GM19351 (cell line): Measurements from ENCODE around the gene MCC.

Experiments
- ATAC-seq: cut with Tn5 transposase; IDR thresholded peaks from one replicate; pipeline ENCODE4 v1.9.1; 2021; ENCODE audit warnings: mild to moderate bottlenecking, moderate library complexity; ENCODE audit not compliant: unreplicated experiment

The MCC gene

GRCh38 chr5:113161806-113162205 lies 326.4 kb downstream of the MCC start:
- no peak for ATAC-seq

DNA sequence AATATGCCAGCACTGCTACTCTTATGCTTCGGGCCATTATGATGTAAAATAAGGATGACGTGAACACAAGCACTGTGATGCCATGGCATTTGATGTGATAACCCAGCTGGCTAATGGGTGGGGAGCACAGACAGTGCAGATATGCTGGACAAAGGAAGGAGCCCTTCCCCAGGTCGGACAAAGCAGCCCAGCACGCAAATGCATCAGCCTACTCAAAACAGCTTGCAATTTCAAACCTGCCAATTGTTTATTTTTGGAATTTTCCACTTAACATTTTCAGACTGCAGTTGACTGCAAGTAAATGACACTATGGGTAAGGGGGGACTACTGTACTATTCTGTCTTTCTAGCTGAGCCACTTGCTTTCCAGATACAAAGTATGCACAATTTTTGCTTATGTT lies 330.4 kb downstream of the MCC start:
- ATAC-seq, result no peak

- no peak for ATAC-seq
These were observed 331.9 kb downstream of the MCC start for GRCh38 chr5:113156271-113156877.

- ATAC-seq, result no peak
These were observed 334.6 kb downstream of the MCC start for GRCh38 chr5:113153512-113154097.

GRCh38 chr5:113152380-113152740 lies 335.9 kb downstream of the MCC start:
- ATAC-seq, result no peak

GRCh38 chr5:113151641-113152379 lies 336.4 kb downstream of the MCC start:
- ATAC-seq, result no peak

- no peak for ATAC-seq
These were observed 337.4 kb downstream of the MCC start for GRCh38 chr5:113150821-113151220.

DNA sequence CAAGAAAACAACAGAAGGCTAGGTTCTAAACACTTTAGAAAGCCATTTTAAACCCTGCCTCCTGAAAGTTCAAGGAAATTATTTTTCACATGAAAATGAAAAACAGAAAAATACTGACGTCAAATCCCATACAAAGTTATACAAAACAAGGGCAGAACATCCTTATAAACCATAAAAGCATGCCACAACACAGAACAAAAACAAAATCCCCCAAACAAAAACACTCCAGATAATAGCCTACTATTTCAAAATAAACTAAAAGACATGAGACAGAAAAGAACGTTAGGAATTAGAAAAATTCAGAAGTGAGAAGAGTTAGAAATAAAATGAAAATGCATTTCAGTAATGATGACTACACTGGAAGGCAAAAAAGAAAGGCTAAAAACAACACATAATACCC lies 338.0 kb downstream of the MCC start:
- ATAC-seq, result no peak

DNA sequence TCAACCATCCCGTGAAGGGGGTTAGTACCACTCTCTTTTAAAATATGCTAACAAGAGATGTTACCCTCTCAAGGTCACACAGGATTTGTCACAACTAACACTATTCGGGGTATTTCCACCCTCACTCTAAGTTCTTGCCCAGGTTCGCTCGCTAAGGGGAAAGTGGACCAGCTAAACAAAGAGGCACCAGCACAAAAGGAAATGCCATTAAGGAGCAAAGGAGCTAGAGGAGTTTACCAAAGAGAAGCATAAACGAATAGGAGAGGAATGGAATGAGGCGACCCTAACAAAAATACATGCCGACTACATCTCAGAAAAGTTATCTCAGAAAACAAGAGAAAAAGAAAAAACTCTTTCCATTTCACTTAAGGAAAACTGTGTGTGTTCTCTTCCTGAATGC lies 340.7 kb downstream of the MCC start:
- ATAC-seq, result no peak

GRCh38 chr5:113147101-113147508 lies 341.1 kb downstream of the MCC start:
- no peak for ATAC-seq

GRCh38 chr5:113145757-113146387 lies 342.4 kb downstream of the MCC start:
- ATAC-seq, result no peak

DNA sequence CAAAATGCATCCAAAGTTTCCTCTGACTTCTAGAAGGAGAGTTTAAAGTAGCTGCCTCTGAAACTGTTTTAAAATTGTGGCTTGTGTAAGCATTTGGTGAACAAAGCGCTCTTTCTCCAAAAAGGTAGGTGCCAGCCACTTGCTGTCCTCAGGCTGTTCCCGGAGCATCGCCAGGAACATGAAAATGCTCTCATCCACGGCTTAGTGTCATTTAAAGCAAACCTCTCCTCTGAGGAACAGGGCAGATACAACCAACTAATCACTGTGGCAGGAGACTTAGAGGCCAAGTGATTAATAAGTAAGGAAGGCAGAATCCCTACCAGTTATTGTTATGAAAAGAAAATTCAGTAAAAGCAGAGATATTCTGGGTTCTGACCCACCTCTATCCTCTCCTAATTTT lies 346.1 kb downstream of the MCC start:
- ATAC-seq, result no peak

DNA sequence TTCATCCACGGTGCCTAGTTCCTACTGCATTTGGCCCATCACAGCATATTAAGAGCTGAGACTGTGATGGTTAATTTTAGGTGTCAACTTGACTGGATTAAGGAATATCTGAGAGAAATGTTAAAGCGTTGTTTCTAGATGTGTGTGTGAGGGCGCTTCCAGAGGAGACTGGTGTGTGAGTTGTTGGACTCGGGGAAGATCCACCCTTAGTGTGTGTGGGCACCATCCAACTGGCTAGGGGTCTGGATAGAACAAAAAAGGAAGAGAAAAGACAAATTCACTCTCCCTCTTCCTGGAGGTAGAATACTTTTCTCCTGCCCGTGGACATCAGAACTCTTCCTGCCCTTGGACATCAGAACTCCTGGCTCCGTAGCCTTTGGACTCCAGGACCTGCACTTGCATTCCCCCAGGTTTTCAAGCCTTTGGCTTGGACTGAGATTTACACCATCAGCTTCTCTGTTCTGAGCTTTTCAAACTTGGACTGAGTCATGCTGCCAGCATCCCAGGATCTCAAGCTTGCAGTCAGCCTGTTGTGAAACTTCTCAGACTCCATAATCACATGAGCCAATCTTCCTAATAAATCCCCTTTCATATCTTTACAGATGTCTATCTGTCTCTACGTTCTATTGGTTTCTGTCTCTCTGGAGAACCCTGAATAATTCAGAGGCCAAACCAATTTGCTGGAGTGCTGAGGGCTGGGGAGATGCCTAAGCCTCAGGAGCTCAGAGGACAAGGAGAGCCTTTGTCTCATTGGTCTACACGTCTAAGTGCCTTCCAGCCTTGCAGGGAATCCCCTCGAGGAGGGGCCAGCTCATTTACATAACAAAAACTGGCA lies 347.2 kb downstream of the MCC start:
- no peak for ATAC-seq

GRCh38 chr5:113133211-113133975 lies 354.9 kb downstream of the MCC start:
- no peak for ATAC-seq

GRCh38 chr5:113132564-113132963 lies 355.7 kb downstream of the MCC start:
- no peak for ATAC-seq

DNA sequence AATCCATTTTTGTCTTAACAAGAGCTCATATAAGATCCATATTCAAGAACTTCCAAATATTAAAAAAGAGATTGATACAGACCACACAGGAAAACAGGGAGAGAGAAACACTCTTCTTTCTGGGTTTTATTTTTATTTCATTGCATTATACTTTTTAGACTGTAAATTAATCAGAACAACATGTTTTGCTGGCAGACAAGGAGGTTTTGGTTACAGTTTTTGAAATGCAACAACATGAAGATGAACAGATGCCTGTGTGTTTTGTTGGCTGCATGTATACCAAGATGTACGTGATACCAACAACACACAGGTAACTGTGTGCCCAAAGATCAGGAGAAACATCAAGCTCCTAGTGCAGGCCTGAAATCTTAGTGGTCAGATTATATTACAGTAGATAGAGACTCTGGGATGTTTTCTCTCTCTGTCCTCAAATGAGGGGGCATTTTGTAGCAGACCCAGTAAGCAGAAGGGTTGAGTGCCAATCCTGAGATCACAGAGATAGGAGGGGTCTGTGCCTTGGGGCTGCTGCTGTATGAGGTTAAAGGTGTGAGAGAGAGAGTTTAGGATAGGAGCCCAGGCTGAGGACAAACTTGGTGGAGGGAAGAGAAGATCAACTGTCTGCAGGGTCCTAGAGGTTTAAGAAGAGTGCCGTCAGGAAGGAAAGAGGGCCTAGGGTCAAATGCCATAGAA lies 359.5 kb downstream of the MCC start:
- ATAC-seq, result no peak

GRCh38 chr5:113128082-113128481 lies 360.2 kb downstream of the MCC start:
- no peak for ATAC-seq

DNA sequence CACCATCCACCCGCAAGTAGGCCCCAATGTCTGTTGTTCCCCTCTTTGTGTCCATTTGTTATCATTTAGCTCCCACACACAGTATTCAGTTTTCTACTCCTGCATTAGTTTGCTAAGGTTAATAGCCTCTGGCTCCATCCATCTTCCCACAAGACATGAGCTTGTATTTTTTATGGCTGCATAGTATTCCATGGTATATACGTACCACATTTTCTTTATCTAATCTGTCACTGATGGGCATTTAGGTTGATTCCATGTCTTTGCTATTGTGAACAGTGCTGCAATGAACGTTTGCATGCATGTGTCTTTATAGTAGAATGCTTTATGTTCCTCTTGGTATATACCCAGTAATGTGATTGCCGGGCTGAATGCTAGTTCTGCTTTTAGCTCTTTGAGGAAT lies 361.2 kb downstream of the MCC start:
- ATAC-seq, result no peak

- no peak for ATAC-seq
These were observed 362.9 kb downstream of the MCC start for GRCh38 chr5:113125371-113125770.

- ATAC-seq, result no peak
These were observed 363.3 kb downstream of the MCC start for GRCh38 chr5:113124914-113125313.
